MCF 10A (cell line): ENCODE results near the gene CYTH1. TPM values are rescaled to one million over a fixed set of nuclear protein-coding genes. Genes with fewer than 3 reads are reported as not detected.

Experiments used
- BruUV-seq: library from RNA; stranded (reverse); fragments of 400-500 nt; replicated peaks from 2 replicates; lab custom pipeline; 2021; lab: Mats Ljungman, UMichigan
- CTCF ChIA-PET: fragments of 300-600 bp; sonication (Branson Sonifier 250); formaldehyde crosslinking; extraction: SDS; loops from one replicate; lab custom pipeline; 2021; ENCODE audit warnings: antibody characterized with exemption, inconsistent platforms; lab: Yijun Ruan, JAX
- POLR2A ChIA-PET: fragments of 300-600, 350-650 bp; sonication (Branson Sonifier 250); formaldehyde crosslinking; extraction: SDS; loops from one replicate; lab custom pipeline; 2020; ENCODE audit warnings: antibody characterized with exemption, inconsistent platforms; lab: Yijun Ruan, JAX
- DNase-seq: peaks from one replicate; pipeline ENCODE4 v3.0.0-alpha.2; 2018; ENCODE audit not compliant: unreplicated experiment
- H3K27ac Mint-ChIP-seq: one replicate; pipeline ENCODE4 v1.8.0; 2022; ENCODE audit warnings: mild to moderate bottlenecking, low read depth, mixed read lengths; ENCODE audit not compliant: unreplicated experiment
- H3K27me3 Mint-ChIP-seq: one replicate; pipeline ENCODE4 v1.8.0; 2022; ENCODE audit warnings: mixed read lengths; ENCODE audit not compliant: insufficient read depth, unreplicated experiment
- H3K36me3 Mint-ChIP-seq: one replicate; pipeline ENCODE4 v1.8.0; 2022; ENCODE audit warnings: mild to moderate bottlenecking, moderate library complexity, mixed read lengths; ENCODE audit not compliant: insufficient read depth, unreplicated experiment
- H3K4me1 Mint-ChIP-seq: one replicate; pipeline ENCODE4 v1.8.0; 2022; ENCODE audit warnings: mixed read lengths; ENCODE audit not compliant: insufficient read depth, unreplicated experiment
- H3K4me3 Mint-ChIP-seq: one replicate; pipeline ENCODE4 v1.8.0; 2022; ENCODE audit warnings: mild to moderate bottlenecking, moderate library complexity, mixed read lengths; ENCODE audit not compliant: unreplicated experiment
- H3K9me3 Mint-ChIP-seq: one replicate; pipeline ENCODE4 v1.8.0; 2022; ENCODE audit warnings: mixed read lengths; ENCODE audit not compliant: unreplicated experiment
- CTCF ChIP-seq: fragments of 200-600 bp; IDR thresholded peaks from one replicate; pipeline ENCODE4 v1.8.0; 2022; ENCODE audit warnings: antibody characterized with exemption, mild to moderate bottlenecking; ENCODE audit not compliant: unreplicated experiment
- intact Hi-C: fragments of 100-400 bp; cut with micrococcal nuclease; formaldehyde crosslinking; loops from 2 replicates; pipeline ENCODE4 v1.14.1; 2022
- total RNA-seq: library from RNA; stranded (reverse); gene quantifications from 2 replicates; pipeline ENCODE4 v1.2.3, GENCODE V29; 2022

Gene CYTH1
- total RNA-seq, 1 experiment from 2014 or later, result 38.5 TPM

GRCh38 chr17:78696016-78696982, 85.8 kb downstream of the CYTH1 start:
- Mint-ChIP-seq H3K4me3 (no peak overlapping the region), H3K4me1 (peaks cover 6% of the 10 kb centered on the region), H3K27ac (no peak overlapping the region), H3K27me3 (no peaks in the 10 kb centered on the region), H3K36me3 (peaks cover 64% of the 10 kb centered on the region), H3K9me3 (no peaks in the 10 kb centered on the region)
- DNase-seq, result no peak
- no TSS peak for BruUV-seq
- ChIA-PET POLR2A (no interaction called here), CTCF (no interaction called here)
- TF ChIP-seq CTCF, result no peak
- intact Hi-C loops, result no loop called here

- intact Hi-C loops, result no loop called here
- Mint-ChIP-seq H3K27ac (no peak overlapping the region), H3K4me1 (peaks cover 6% of the 10 kb centered on the region), H3K4me3 (no peak overlapping the region), H3K36me3 (peaks cover 58% of the 10 kb centered on the region), H3K9me3 (no peaks in the 10 kb centered on the region), H3K27me3 (no peaks in the 10 kb centered on the region)
- no peak for TF ChIP-seq CTCF
- DNase-seq, result no peak
- BruUV-seq, result no TSS peak
- ChIA-PET POLR2A (interaction anchor here (0.7 kb wide), 1 partner anchor 332 kb away, joined by 4 read pairs; no protein-coding TSS in a partner anchor), CTCF (interaction anchor here (0.6 kb wide), 1 partner anchor 206 kb away, joined by 3 read pairs; no protein-coding TSS in a partner anchor)
These were observed 87.1 kb downstream of the CYTH1 start for GRCh38 chr17:78694805-78695531.

- Mint-ChIP-seq H3K4me3 (no peak overlapping the region), H3K4me1 (peaks cover 6% of the 10 kb centered on the region), H3K9me3 (no peaks in the 10 kb centered on the region), H3K27me3 (no peaks in the 10 kb centered on the region), H3K27ac (no peak overlapping the region), H3K36me3 (peaks cover 59% of the 10 kb centered on the region)
- no TSS peak for BruUV-seq
- intact Hi-C loops, result no loop called here
- no peak for DNase-seq
- ChIA-PET POLR2A (interaction anchor here (0.6 kb wide), 1 partner anchor 14 kb away, joined by 3 read pairs; no protein-coding TSS in a partner anchor), CTCF (interaction anchor here (0.6 to 0.9 kb wide), 2 partner anchors 196 to 250 kb away, joined by 3 read pairs; no protein-coding TSS in a partner anchor)
- no peak for TF ChIP-seq CTCF
These were observed 88.6 kb downstream of the CYTH1 start for GRCh38 chr17:78693346-78694083.
